Astrocyte (in vitro differentiated cells and primary cell): Measurements from ENCODE around the gene GALM. TPM values are rescaled to one million over a fixed set of nuclear protein-coding genes. Genes with fewer than 3 reads are reported as not detected.

Experiments
- DNase-seq: peaks from one replicate; pipeline ENCODE4 v3.0.0-alpha.2; 2010; ENCODE audit warnings: low read depth
- FAIRE-seq: peaks from 2 replicates; lab custom pipeline; 2011; peaks lifted over from hg19 to GRCh38; lab: Jason Lieb, UNC
- H2AFZ ChIP-seq: 2 replicates; pipeline ENCODE4 v1.6.0; 2012; ENCODE audit warnings: low read depth, low read length, inconsistent platforms
- H3K27ac ChIP-seq: 2 replicates; pipeline ENCODE4 v1.5.1; 2011; ENCODE audit warnings: low read depth, low read length, inconsistent platforms
- H3K27me3 ChIP-seq: 2 replicates; pipeline ENCODE4 v1.6.0; 2011; ENCODE audit warnings: low read length, inconsistent platforms; ENCODE audit not compliant: insufficient read depth
- H3K36me3 ChIP-seq: 2 replicates; pipeline ENCODE4 v1.5.1; 2011; ENCODE audit warnings: low read length, inconsistent platforms; ENCODE audit not compliant: insufficient read depth
- H3K4me1 ChIP-seq: 2 replicates; pipeline ENCODE4 v1.5.1; 2011; ENCODE audit warnings: low read length, inconsistent platforms; ENCODE audit not compliant: insufficient read depth
- H3K4me2 ChIP-seq: 2 replicates; pipeline ENCODE4 v1.6.0; 2012; ENCODE audit warnings: low read length, inconsistent platforms
- H3K4me3 ChIP-seq: 2 replicates; pipeline ENCODE4 v1.5.1; 2011; ENCODE audit warnings: low read depth, mild to moderate bottlenecking, low read length, inconsistent platforms; ENCODE audit not compliant: insufficient read depth
- H3K79me2 ChIP-seq: 2 replicates; pipeline ENCODE4 v1.6.0; 2012; ENCODE audit warnings: mild to moderate bottlenecking, low read length, inconsistent platforms; ENCODE audit not compliant: insufficient read depth
- H3K9ac ChIP-seq: 2 replicates; pipeline ENCODE4 v1.6.0; 2012; ENCODE audit warnings: mild to moderate bottlenecking, low read length, inconsistent platforms
- H3K9me3 ChIP-seq: 2 replicates; pipeline ENCODE4 v1.5.1; 2012; ENCODE audit warnings: low read depth, mild to moderate bottlenecking, low read length, inconsistent platforms; ENCODE audit not compliant: insufficient read depth
- H4K20me1 ChIP-seq: 2 replicates; pipeline ENCODE4 v1.6.0; 2012; ENCODE audit warnings: low read length, inconsistent platforms; ENCODE audit not compliant: insufficient read depth
- H3K27ac Mint-ChIP-seq: one replicate; pipeline ENCODE4 v1.8.0; 2021; ENCODE audit warnings: mild to moderate bottlenecking, mixed read lengths; ENCODE audit not compliant: unreplicated experiment
- H3K27me3 Mint-ChIP-seq: one replicate; pipeline ENCODE4 v1.8.0; 2021; ENCODE audit warnings: low read depth, mixed read lengths; ENCODE audit not compliant: unreplicated experiment
- H3K36me3 Mint-ChIP-seq: one replicate; pipeline ENCODE4 v1.8.0; 2021; ENCODE audit warnings: low read depth, mixed read lengths; ENCODE audit not compliant: unreplicated experiment
- H3K4me1 Mint-ChIP-seq: one replicate; pipeline ENCODE4 v1.8.0; 2021; ENCODE audit warnings: low read depth, mixed read lengths; ENCODE audit not compliant: unreplicated experiment
- H3K4me3 Mint-ChIP-seq: one replicate; pipeline ENCODE4 v1.8.0; 2021; ENCODE audit warnings: mild to moderate bottlenecking, moderate library complexity, mixed read lengths; ENCODE audit not compliant: unreplicated experiment
- H3K9me3 Mint-ChIP-seq: one replicate; pipeline ENCODE4 v1.8.0; 2021; ENCODE audit warnings: mild to moderate bottlenecking, mixed read lengths; ENCODE audit not compliant: unreplicated experiment
- CTCF ChIP-seq: IDR thresholded peaks from 2 replicates; pipeline ENCODE4 v1.5.1; 2011; ENCODE audit warnings: low read depth, mild to moderate bottlenecking, inconsistent platforms, low read length, moderate library complexity; ENCODE audit not compliant: insufficient read depth
- EZH2 ChIP-seq: IDR thresholded peaks from 2 replicates; pipeline ENCODE4 v1.6.1; 2012; ENCODE audit warnings: mild to moderate bottlenecking, low read length, inconsistent platforms; ENCODE audit not compliant: insufficient read depth
- total RNA-seq: library from RNA; stranded (reverse); gene quantifications from 2 replicates; pipeline ENCODE4 v1.2.1, GENCODE V29; 2021

The GALM gene
- total RNA-seq, 1 donor from 2014 or later: 9.8 TPM

DNA sequence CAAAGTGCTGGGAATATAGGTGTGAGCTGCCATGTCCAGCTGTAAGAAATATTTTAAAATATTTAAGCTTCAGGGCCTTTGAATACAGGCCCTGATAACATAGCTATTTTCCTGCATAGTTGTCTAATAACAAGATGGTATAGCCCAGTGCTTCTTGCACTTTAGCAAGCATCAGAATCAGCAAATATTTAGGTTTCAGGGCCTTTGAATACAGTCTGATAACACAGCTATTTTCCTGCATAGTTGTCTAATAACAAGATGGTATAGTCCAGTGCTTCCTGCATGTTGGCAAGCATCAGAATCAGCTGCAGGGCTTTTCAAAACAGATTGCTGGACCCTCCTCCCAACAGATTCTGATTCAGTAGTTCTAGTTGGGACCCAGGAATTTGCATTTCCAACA is 117.7 kb downstream of the GALM start:
- H3K27ac Mint-ChIP-seq: no peak overlapping the region
- no peak for DNase-seq
- Histone ChIP-seq H3K9me3 (no peaks in the 10 kb centered on the region), H3K36me3 (no peaks in the 10 kb centered on the region), H3K4me2 (no peak overlapping the region), H3K9ac (no peak overlapping the region), H3K27ac (no peak overlapping the region), H2AFZ (no peak overlapping the region), H3K4me1 (no peaks in the 10 kb centered on the region), H3K4me3 (no peak overlapping the region), H3K79me2 (peaks cover 3% of the 10 kb centered on the region), H3K27me3 (no peaks in the 10 kb centered on the region), H4K20me1 (no peaks in the 10 kb centered on the region)
- H3K36me3 Mint-ChIP-seq: no peaks in the 10 kb centered on the region
- TF ChIP-seq EZH2 (no peak), CTCF (no peak)
- H3K9me3 Mint-ChIP-seq: no peaks in the 10 kb centered on the region
- no peaks in the 10 kb centered on the region for H3K27me3 Mint-ChIP-seq
- H3K4me3 Mint-ChIP-seq: no peak overlapping the region
- H3K4me1 Mint-ChIP-seq: peaks cover 2% of the 10 kb centered on the region
- no peak for FAIRE-seq

Other genes with a start within 250 kb of the GALM start
- 55.9 and 57.5 TPM in 2 replicates for gene HNRNPLL, start 63.2 kb upstream of the GALM start, total RNA-seq
- gene SRSF7, start 85.2 kb downstream of the GALM start, total RNA-seq: 104 and 120 TPM in 2 replicates
- gene GEMIN6, start 112.1 kb downstream of the GALM start, total RNA-seq: 14.0 TPM in 2 replicates
- gene DHX57, start 209.8 kb downstream of the GALM start, total RNA-seq: 18.6 and 22.5 TPM in 2 replicates
- 16.6 and 18.0 TPM in 2 replicates for gene MORN2, start 209.9 kb downstream of the GALM start, total RNA-seq
- 0.10 and 0.30 TPM in 2 replicates for gene ARHGEF33, start 223.8 kb downstream of the GALM start, total RNA-seq